NOMO-1 treated with dmso at 0.1 percent for 144 hours (cell line): ENCODE results near the gene SIDT1.

Experiments
- DNase-seq: peaks from one replicate; lab custom pipeline; 2025; ENCODE audit not compliant: unreplicated experiment; lab: John Stamatoyannopoulos, UW

The SIDT1 gene

GRCh38 chr3:113545594-113545993 is 13.2 kb downstream of the SIDT1 start:
- DNase-seq = no peak

GRCh38 chr3:113546414-113546893 is 14.1 kb downstream of the SIDT1 start:
- no peak for DNase-seq

- DNase-seq = no peak
These were observed 16.1 kb downstream of the SIDT1 start for GRCh38 chr3:113548501-113548900.

- no peak for DNase-seq
These were observed 19.5 kb downstream of the SIDT1 start for GRCh38 chr3:113551820-113552219.

- DNase-seq = no peak
These were observed 20.5 kb downstream of the SIDT1 start for GRCh38 chr3:113552851-113553250.

GRCh38 chr3:113555138-113555537 is 22.8 kb downstream of the SIDT1 start:
- no peak for DNase-seq

GRCh38 chr3:113556316-113556945 is 24.1 kb downstream of the SIDT1 start:
- DNase-seq = no peak

- no peak for DNase-seq
These were observed 24.6 kb downstream of the SIDT1 start for GRCh38 chr3:113556946-113557335.

- DNase-seq = no peak
These were observed 25.0 kb downstream of the SIDT1 start for GRCh38 chr3:113557374-113557773.

GRCh38 chr3:113559009-113559408 is 26.7 kb downstream of the SIDT1 start:
- no peak for DNase-seq

GRCh38 chr3:113560271-113560670 is 27.9 kb downstream of the SIDT1 start:
- DNase-seq = no peak

- no peak for DNase-seq
These were observed 28.7 kb downstream of the SIDT1 start for GRCh38 chr3:113560831-113561623.

- no peak for DNase-seq
These were observed 33.2 kb downstream of the SIDT1 start for GRCh38 chr3:113565555-113565954.

- no peak for DNase-seq
These were observed 37.8 kb downstream of the SIDT1 start for GRCh38 chr3:113570158-113570557.

GRCh38 chr3:113571360-113571759 is 39.0 kb downstream of the SIDT1 start:
- DNase-seq = no peak

GRCh38 chr3:113573728-113574127 is 41.4 kb downstream of the SIDT1 start:
- DNase-seq = no peak

- DNase-seq = no peak
These were observed 41.9 kb downstream of the SIDT1 start for GRCh38 chr3:113574213-113574612.

- no peak for DNase-seq
These were observed 42.9 kb downstream of the SIDT1 start for GRCh38 chr3:113575206-113575605.

- DNase-seq = no peak
These were observed 52.9 kb downstream of the SIDT1 start for GRCh38 chr3:113585228-113585627.

GRCh38 chr3:113585720-113586119 is 53.4 kb downstream of the SIDT1 start:
- no peak for DNase-seq

- no peak for DNase-seq
These were observed 56.5 kb downstream of the SIDT1 start for GRCh38 chr3:113588806-113589205.

GRCh38 chr3:113589971-113590370 is 57.6 kb downstream of the SIDT1 start:
- no peak for DNase-seq
